Femur (tissue), 1 donor: Measurements from ENCODE around the gene LRFN5.
"Not testable (repeated sequence)": the region's sequence is repeated elsewhere in the genome, so short reads cannot be mapped to it uniquely, and the experiment has no call there.

Source experiments
- DNase-seq: peaks from one replicate; pipeline ENCODE4 v3.0.0-alpha.2; 2017

LRFN5 gene

GRCh38 chr14:41606532-41607303 is at the start of gene LRFN5:
Gene LRFN5, plus strand, starts transcription at chr14:41606876.
- DNase-seq, result peak; percentile 83

- no peak for DNase-seq
Measured at GRCh38 chr14:41558490-41558889, 48.2 kb upstream of the LRFN5 start.

GRCh38 chr14:41566864-41567263 is 39.8 kb upstream of the LRFN5 start:
- DNase-seq, result not testable (repeated sequence)

GRCh38 chr14:41568979-41569378 is 37.7 kb upstream of the LRFN5 start:
- no peak for DNase-seq

GRCh38 chr14:41570415-41571155 is 36.1 kb upstream of the LRFN5 start:
- no peak for DNase-seq

GRCh38 chr14:41586237-41586636 is 20.4 kb upstream of the LRFN5 start:
- DNase-seq, result no peak

- DNase-seq, result no peak
Measured at GRCh38 chr14:41597647-41598046, 9.0 kb upstream of the LRFN5 start.

- not testable (repeated sequence) for DNase-seq
Measured at GRCh38 chr14:41599805-41600385, 6.8 kb upstream of the LRFN5 start.

- DNase-seq, result peak; percentile 87
Measured at GRCh38 chr14:41604721-41605531, 1.8 kb upstream of the LRFN5 start.

GRCh38 chr14:41605550-41606281 is 960 bp upstream of the LRFN5 start:
- DNase-seq, result peak; percentile 75

GRCh38 chr14:41606282-41606531 is 469 bp upstream of the LRFN5 start:
- DNase-seq, result no peak

- peak; percentile 35 for DNase-seq
Measured at GRCh38 chr14:41607304-41607775, 664 bp downstream of the LRFN5 start.

- DNase-seq, result peak; percentile 50
Measured at GRCh38 chr14:41607966-41608663, 1.4 kb downstream of the LRFN5 start.

GRCh38 chr14:41608681-41609390 is 2.2 kb downstream of the LRFN5 start:
- DNase-seq, result no peak

- DNase-seq, result peak; percentile 92
Measured at GRCh38 chr14:41609704-41610183, 3.1 kb downstream of the LRFN5 start.

- no peak for DNase-seq
Measured at GRCh38 chr14:41615011-41615595, 8.4 kb downstream of the LRFN5 start.

GRCh38 chr14:41623736-41624135 is 17.1 kb downstream of the LRFN5 start:
- no peak for DNase-seq

- DNase-seq, result no peak
Measured at GRCh38 chr14:41629876-41630275, 23.2 kb downstream of the LRFN5 start.

- no peak for DNase-seq
Measured at GRCh38 chr14:41634286-41634685, 27.6 kb downstream of the LRFN5 start.
